ENCODE data around the gene TEKT5.

DNA sequence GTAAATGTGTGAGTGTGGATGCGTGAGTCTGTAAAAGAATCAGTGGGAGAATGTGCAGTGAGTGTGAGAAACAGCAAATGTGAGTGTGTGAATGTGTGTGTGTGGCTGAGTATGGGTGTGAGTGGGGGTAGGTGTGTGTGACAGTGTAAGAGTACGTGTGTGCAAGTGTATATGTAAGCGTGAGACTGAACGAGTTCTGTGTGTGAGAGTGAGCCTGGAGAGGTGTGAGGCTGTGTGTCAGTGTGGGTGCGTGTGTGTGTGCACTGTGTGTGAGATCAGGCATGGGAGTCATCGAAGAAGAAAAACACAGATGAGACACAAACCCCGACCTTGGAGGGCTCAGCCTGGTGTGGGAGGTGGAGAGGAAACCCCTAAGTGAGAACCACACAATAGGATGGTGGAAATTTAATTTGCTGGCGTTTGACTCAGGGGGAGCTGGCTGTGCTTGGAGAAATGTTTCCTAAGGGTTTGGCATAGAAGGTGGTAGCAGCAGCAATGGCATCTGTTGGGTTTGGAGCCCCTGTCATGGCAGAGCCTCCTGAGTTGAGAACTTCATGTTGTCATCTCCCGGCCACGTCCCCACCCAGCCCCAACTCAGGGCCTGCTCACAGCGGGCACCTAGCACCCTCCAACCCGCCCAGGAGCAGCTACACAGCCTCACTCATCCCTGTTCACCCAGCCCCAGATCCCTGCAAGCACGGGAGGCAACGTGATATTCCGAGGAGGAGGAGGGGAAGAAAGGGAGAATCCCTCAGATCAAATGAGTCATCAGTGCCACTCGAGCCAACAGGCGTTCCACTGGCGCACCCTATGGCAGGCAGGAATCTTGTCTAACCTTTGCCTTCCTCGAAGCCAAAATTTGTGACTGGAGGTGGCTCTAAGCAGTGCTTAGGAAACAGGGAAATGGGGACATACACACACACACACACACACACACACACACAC lies 34.6 kb upstream of the TEKT5 start:
- TF ChIP-seq, protein P1, sequence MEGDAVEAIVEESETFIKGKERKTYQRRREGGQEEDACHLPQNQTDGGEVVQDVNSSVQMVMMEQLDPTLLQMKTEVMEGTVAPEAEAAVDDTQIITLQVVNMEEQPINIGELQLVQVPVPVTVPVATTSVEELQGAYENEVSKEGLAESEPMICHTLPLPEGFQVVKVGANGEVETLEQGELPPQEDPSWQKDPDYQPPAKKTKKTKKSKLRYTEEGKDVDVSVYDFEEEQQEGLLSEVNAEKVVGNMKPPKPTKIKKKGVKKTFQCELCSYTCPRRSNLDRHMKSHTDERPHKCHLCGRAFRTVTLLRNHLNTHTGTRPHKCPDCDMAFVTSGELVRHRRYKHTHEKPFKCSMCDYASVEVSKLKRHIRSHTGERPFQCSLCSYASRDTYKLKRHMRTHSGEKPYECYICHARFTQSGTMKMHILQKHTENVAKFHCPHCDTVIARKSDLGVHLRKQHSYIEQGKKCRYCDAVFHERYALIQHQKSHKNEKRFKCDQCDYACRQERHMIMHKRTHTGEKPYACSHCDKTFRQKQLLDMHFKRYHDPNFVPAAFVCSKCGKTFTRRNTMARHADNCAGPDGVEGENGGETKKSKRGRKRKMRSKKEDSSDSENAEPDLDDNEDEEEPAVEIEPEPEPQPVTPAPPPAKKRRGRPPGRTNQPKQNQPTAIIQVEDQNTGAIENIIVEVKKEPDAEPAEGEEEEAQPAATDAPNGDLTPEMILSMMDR (IDR thresholded peaks at IDR 0.05): peak in 1 of 3 donors; percentile 34
- TF ChIP-seq POLR2A (IDR thresholded peaks at IDR 0.05): no peak

Data from lower leg skin (tissue), 3 donors.